ENCODE results near the gene PKN3.
A peak's percentile ranks its signal among the peaks of the same experiment; 100 is the strongest.

PKN3 gene

GRCh38 chr9:128718475-128718874 is 16.2 kb downstream of the PKN3 start:
- no peak for DNase-seq

GRCh38 chr9:128719919-128720605 is 17.8 kb downstream of the PKN3 start:
- no peak for DNase-seq

- DNase-seq = no peak
Measured at GRCh38 chr9:128720841-128721486, 18.7 kb downstream of the PKN3 start.

- DNase-seq = no peak
Measured at GRCh38 chr9:128721487-128722010, 19.2 kb downstream of the PKN3 start.

- DNase-seq = no peak
Measured at GRCh38 chr9:128722380-128723351, 20.4 kb downstream of the PKN3 start.

- no peak for DNase-seq
Measured at GRCh38 chr9:128723352-128723865, 21.1 kb downstream of the PKN3 start.

- peak; percentile 99 for DNase-seq
Measured at GRCh38 chr9:128723866-128724743, 21.8 kb downstream of the PKN3 start, which contains the start of gene ZDHHC12. Gene ZDHHC12 (minus strand): TSS chr9:128724127. CDS start chr9:128724093, 34 bp downstream.

- DNase-seq = peak; percentile 72
Measured at GRCh38 chr9:128724744-128725211, 22.5 kb downstream of the PKN3 start.

GRCh38 chr9:128727640-128728248 is 25.4 kb downstream of the PKN3 start:
- no peak for DNase-seq

GRCh38 chr9:128728298-128728697 is 26.0 kb downstream of the PKN3 start:
- DNase-seq = no peak

- DNase-seq = no peak
Measured at GRCh38 chr9:128729302-128729701, 27.0 kb downstream of the PKN3 start.

- no peak for DNase-seq
Measured at GRCh38 chr9:128729766-128730517, 27.6 kb downstream of the PKN3 start.

- no peak for DNase-seq
Measured at GRCh38 chr9:128731093-128731492, 28.8 kb downstream of the PKN3 start.

GRCh38 chr9:128731691-128732090 is 29.4 kb downstream of the PKN3 start:
- no peak for DNase-seq

- DNase-seq = no peak
Measured at GRCh38 chr9:128732576-128732975, 30.3 kb downstream of the PKN3 start.

GRCh38 chr9:128733256-128733655 is 31.0 kb downstream of the PKN3 start:
- DNase-seq = no peak

GRCh38 chr9:128735373-128735772 is 33.1 kb downstream of the PKN3 start:
- no peak for DNase-seq

GRCh38 chr9:128742401-128742800 is 40.1 kb downstream of the PKN3 start:
- no peak for DNase-seq

- no peak for DNase-seq
Measured at GRCh38 chr9:128743421-128743820, 41.1 kb downstream of the PKN3 start.

GRCh38 chr9:128747241-128747640 is 44.9 kb downstream of the PKN3 start:
- DNase-seq = no peak

Data from activated CD8-positive, alpha-beta memory T cell treated with anti-CD3 and anti-CD28 coated beads, Interleukin-2, amount 50 U/mL, for 48 hours (primary cell).